NCI-H774 (cell line): Measurements from ENCODE around the gene GAS6.

Experiments used
- DNase-seq: peaks from one replicate; lab custom pipeline; 2025; lab: John Stamatoyannopoulos, UW

Gene GAS6

GRCh38 chr13:113887700-113888201, 23.9 kb upstream of the GAS6 start:
- DNase-seq = no peak

- no peak for DNase-seq
These were observed 22.8 kb upstream of the GAS6 start for GRCh38 chr13:113886561-113887112.

GRCh38 chr13:113884821-113885220, 20.9 kb upstream of the GAS6 start:
- DNase-seq = no peak

GRCh38 chr13:113883921-113884804, 20.3 kb upstream of the GAS6 start:
- DNase-seq = no peak

- no peak for DNase-seq
These were observed 19.5 kb upstream of the GAS6 start for GRCh38 chr13:113883314-113883811.

GRCh38 chr13:113882716-113883115, 18.8 kb upstream of the GAS6 start:
- DNase-seq = no peak

- no peak for DNase-seq
These were observed 18.4 kb upstream of the GAS6 start for GRCh38 chr13:113882267-113882630.

GRCh38 chr13:113881614-113882266, 17.9 kb upstream of the GAS6 start:
- no peak for DNase-seq

- DNase-seq = no peak
These were observed 17.1 kb upstream of the GAS6 start for GRCh38 chr13:113880651-113881611.

GRCh38 chr13:113879494-113880360, 15.9 kb upstream of the GAS6 start:
- no peak for DNase-seq

- DNase-seq = no peak
These were observed 15.1 kb upstream of the GAS6 start for GRCh38 chr13:113879017-113879416.

- no peak for DNase-seq
These were observed 13.5 kb upstream of the GAS6 start for GRCh38 chr13:113877149-113877990.

- no peak for DNase-seq
These were observed 12.7 kb upstream of the GAS6 start for GRCh38 chr13:113876346-113877148.

- DNase-seq = no peak
These were observed 12.0 kb upstream of the GAS6 start for GRCh38 chr13:113875837-113876281.

- no peak for DNase-seq
These were observed 11.5 kb upstream of the GAS6 start for GRCh38 chr13:113875429-113875815.

- DNase-seq = no peak
These were observed 10.9 kb upstream of the GAS6 start for GRCh38 chr13:113874579-113875428.

- DNase-seq = no peak
These were observed 10.3 kb upstream of the GAS6 start for GRCh38 chr13:113874177-113874576.

GRCh38 chr13:113869263-113869662, 5.4 kb upstream of the GAS6 start:
- DNase-seq = no peak
